Measurements from ENCODE around the gene CWF19L2. TPM values are rescaled to one million over a fixed set of nuclear protein-coding genes. Genes with fewer than 3 reads are reported as not detected.

CWF19L2 gene
- polyA plus RNA-seq, 1 of the 3 experiments (the other 2 are of a cell fraction): 0.74 TPM

- 96% methylated on average over 2 of the region's 2 CpGs for WGBS (ENCODE audit: low lambda C conversion rate)
- POLR2A ChIA-PET: no interaction called here
- no peaks in the 10 kb centered on the region for H3K4me1 ChIP-seq (ENCODE audit: control insufficient read depth in 1 of 2, insufficient read depth in 2 of 2, low read depth in 1 of 2, low read length in 1 of 2)
Measured at GRCh38 chr11:107354780-107355179, 102.8 kb downstream of the CWF19L2 start.

DNA sequence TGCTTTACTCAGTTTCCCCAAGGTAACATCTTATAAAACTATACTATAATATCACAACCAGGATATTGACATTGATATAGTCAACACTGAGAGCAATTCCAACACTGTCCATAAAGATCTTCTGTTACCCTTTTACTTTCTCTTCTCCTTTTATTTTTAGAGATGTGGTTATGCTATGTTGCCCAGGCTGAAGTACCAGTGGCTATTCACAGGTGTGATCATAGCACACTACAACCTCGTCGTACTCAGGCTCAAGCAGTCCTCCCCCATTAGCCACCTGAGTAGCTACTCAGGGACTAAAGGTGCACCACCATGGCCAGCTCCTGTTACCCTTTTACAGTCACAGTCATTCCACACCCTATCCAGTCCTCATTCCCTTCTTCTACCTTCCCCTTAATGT is 119.7 kb downstream of the CWF19L2 start:
- no peaks in the 10 kb centered on the region for H3F3A ChIP-seq (replicated peaks; ENCODE audit: insufficient read depth)
- H3K4me1 ChIP-seq (ENCODE audit: control insufficient read depth in 1 of 2, insufficient read depth in 2 of 2, low read depth in 1 of 2, low read length in 1 of 2): no peaks in the 10 kb centered on the region
- H3K36me3 ChIP-seq (replicated peaks in 1 of 2; ENCODE audit: control insufficient read depth in 1 of 2, insufficient read depth in 2 of 2, low read length in 1 of 2): no peaks in the 10 kb centered on the region
- no peaks in the 10 kb centered on the region for H4K20me1 ChIP-seq (ENCODE audit: insufficient read depth)
- ChIA-PET CTCF (no interaction called here), POLR2A (no interaction called here)
- no peak for DNase-seq
- H2AFZ ChIP-seq (ENCODE audit: low read depth): no peak overlapping the region
- 100% methylated on average over 2 of the region's 2 CpGs for WGBS (ENCODE audit: low lambda C conversion rate)
- H3K9me2 ChIP-seq: no peaks in the 10 kb centered on the region
- no peaks in the 10 kb centered on the region for H3K9me3 ChIP-seq
- no peaks in the 10 kb centered on the region for H3K79me2 ChIP-seq (ENCODE audit: insufficient read depth)
- no peak overlapping the region for H3K4me3 ChIP-seq (ENCODE audit: low read depth in 2 of 2, low read length in 1 of 2)
- H3K4me2 ChIP-seq: no peak overlapping the region
- no peak overlapping the region for H3K27ac ChIP-seq (ENCODE audit: low read depth in 2 of 2, low read length in 1 of 2)
- H3K27me3 ChIP-seq (ENCODE audit: insufficient read depth): no peaks in the 10 kb centered on the region
- no peak overlapping the region for H3K9ac ChIP-seq
- TF ChIP-seq TCF12 (IDR thresholded peaks at IDR 0.05) (no peak), EZH2phosphoT487 (IDR thresholded peaks at IDR 0.05; ENCODE audit: borderline replicate concordance, low read depth) (no peak), MEF2A (IDR thresholded peaks at IDR 0.05; ENCODE audit: borderline replicate concordance, low read depth) (no peak), JUND (IDR thresholded peaks at IDR 0.05) (no peak), TAF1 (IDR thresholded peaks at IDR 0.05; ENCODE audit: borderline replicate concordance, low read depth, low read length) (no peak), GABPA (IDR thresholded peaks at IDR 0.05; ENCODE audit: low read depth) (no peak), RFX5 (IDR thresholded peaks at IDR 0.05; ENCODE audit: low read length) (no peak), FOSL2 (IDR thresholded peaks at IDR 0.05; ENCODE audit: borderline replicate concordance, low read depth) (no peak), FOXM1 (IDR thresholded peaks at IDR 0.05; ENCODE audit: low read depth) (no peak), NFIC (IDR thresholded peaks at IDR 0.05; ENCODE audit: borderline replicate concordance) (no peak)
- TF ChIP-seq, protein P1, sequence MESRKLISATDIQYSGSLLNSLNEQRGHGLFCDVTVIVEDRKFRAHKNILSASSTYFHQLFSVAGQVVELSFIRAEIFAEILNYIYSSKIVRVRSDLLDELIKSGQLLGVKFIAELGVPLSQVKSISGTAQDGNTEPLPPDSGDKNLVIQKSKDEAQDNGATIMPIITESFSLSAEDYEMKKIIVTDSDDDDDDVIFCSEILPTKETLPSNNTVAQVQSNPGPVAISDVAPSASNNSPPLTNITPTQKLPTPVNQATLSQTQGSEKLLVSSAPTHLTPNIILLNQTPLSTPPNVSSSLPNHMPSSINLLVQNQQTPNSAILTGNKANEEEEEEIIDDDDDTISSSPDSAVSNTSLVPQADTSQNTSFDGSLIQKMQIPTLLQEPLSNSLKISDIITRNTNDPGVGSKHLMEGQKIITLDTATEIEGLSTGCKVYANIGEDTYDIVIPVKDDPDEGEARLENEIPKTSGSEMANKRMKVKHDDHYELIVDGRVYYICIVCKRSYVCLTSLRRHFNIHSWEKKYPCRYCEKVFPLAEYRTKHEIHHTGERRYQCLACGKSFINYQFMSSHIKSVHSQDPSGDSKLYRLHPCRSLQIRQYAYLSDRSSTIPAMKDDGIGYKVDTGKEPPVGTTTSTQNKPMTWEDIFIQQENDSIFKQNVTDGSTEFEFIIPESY (IDR thresholded peaks at IDR 0.05; ENCODE audit: borderline replicate concordance, low read depth): no peak

More at GRCh38 chr11:107354780-107355179, 102.8 kb downstream of the CWF19L2 start:
- Histone ChIP-seq H3K79me2 (ENCODE audit: insufficient read depth) (no peaks in the 10 kb centered on the region), H3K27me3 (ENCODE audit: insufficient read depth) (no peaks in the 10 kb centered on the region), H3K27ac (ENCODE audit: low read depth in 2 of 2, low read length in 1 of 2) (no peak overlapping the region), H3K4me3 (ENCODE audit: low read depth in 2 of 2, low read length in 1 of 2) (no peak overlapping the region), H4K20me1 (ENCODE audit: insufficient read depth) (no peaks in the 10 kb centered on the region), H3K4me2 (no peak overlapping the region), H2AFZ (ENCODE audit: low read depth) (no peak overlapping the region), H3K9me2 (no peaks in the 10 kb centered on the region), H3F3A (replicated peaks; ENCODE audit: insufficient read depth) (no peaks in the 10 kb centered on the region), H3K36me3 (replicated peaks in 1 of 2; ENCODE audit: control insufficient read depth in 1 of 2, insufficient read depth in 2 of 2, low read length in 1 of 2) (peaks cover 0 to 4% of the 10 kb centered on the region in 2 experiments), H3K9me3 (no peaks in the 10 kb centered on the region), H3K9ac (no peak overlapping the region)
- CTCF ChIA-PET: no interaction called here
- no peak for DNase-seq
- TF ChIP-seq RXRA (IDR thresholded peaks at IDR 0.05; ENCODE audit: borderline replicate concordance, low read depth) (no peak), TAF1 (IDR thresholded peaks at IDR 0.05; ENCODE audit: borderline replicate concordance, low read depth, low read length) (no peak), MEF2A (IDR thresholded peaks at IDR 0.05; ENCODE audit: borderline replicate concordance, low read depth) (no peak), ELF1 (IDR thresholded peaks at IDR 0.05) (no peak), FOXJ3 (CRISPR knock-in tag; IDR thresholded peaks at IDR 0.05) (no peak), EP300 (IDR thresholded peaks at IDR 0.05; ENCODE audit: borderline replicate concordance in 1 of 2, low read depth in 1 of 2, low read length in 1 of 2) (no peak), FOSL2 (IDR thresholded peaks at IDR 0.05; ENCODE audit: borderline replicate concordance, low read depth) (no peak), REST (IDR thresholded peaks at IDR 0.05; ENCODE audit: low read depth, low read length) (no peak)
- TF ChIP-seq, protein P1 (IDR thresholded peaks at IDR 0.05; ENCODE audit: borderline replicate concordance, low read depth): no peak

Data from SK-N-SH (cell line).